ENCODE data around the gene CAPN5. TPM values are rescaled to one million over a fixed set of nuclear protein-coding genes. Genes with fewer than 3 reads are reported as not detected.

The CAPN5 gene
- total and polyA plus RNA-seq, 7 donors: 0.59 to 1.8 (median 0.88) TPM

GRCh38 chr11:77138106-77138649, 71.4 kb downstream of the CAPN5 start:
- ATAC-seq (no peak), DNase-seq (no peak)
- H3K4me3 ChIP-seq: peak overlapping the region; percentile 32
- H3K27me3 ChIP-seq (ENCODE audit: insufficient read depth in 3 of 3, low read length in 2 of 3): peaks cover 0 to 5% (median 0%) of the 10 kb centered on the region in 3 donors
- intact Hi-C loops (cut with DNase I): no loop called here
- no peak for TF ChIP-seq CTCF (IDR thresholded peaks at IDR 0.05)
- WGBS, 3 donors: 27 to 33% (median 32%) methylated on average over 31 to 55 of the region's 55 CpGs
- no peaks in the 10 kb centered on the region for H3K36me3 ChIP-seq (ENCODE audit: insufficient read depth in 1 of 2, low read depth in 1 of 2)
- H3K9me3 ChIP-seq: no peaks in the 10 kb centered on the region
- no peak overlapping the region for H3K27ac ChIP-seq
- no peaks in the 10 kb centered on the region for H3K4me1 ChIP-seq

- peak in 1 of 2 donors; percentile 35 for DNase-seq
- ATAC-seq: no peak
These were observed 72.4 kb downstream of the CAPN5 start for GRCh38 chr11:77139201-77139600.

GRCh38 chr11:77140231-77140851, 73.6 kb downstream of the CAPN5 start:
- intact Hi-C loops (cut with DNase I): no loop called here
- H3K27ac ChIP-seq: peak overlapping the region; percentile 30

More at GRCh38 chr11:77139201-77139600, 72.4 kb downstream of the CAPN5 start:
- Histone ChIP-seq H3K9me3 (no peaks in the 10 kb centered on the region), H3K27ac (no peak overlapping the region), H3K36me3 (ENCODE audit: insufficient read depth in 1 of 2, low read depth in 1 of 2) (no peaks in the 10 kb centered on the region), H3K4me3 (no peak overlapping the region), H3K4me1 (no peaks in the 10 kb centered on the region), H3K27me3 (ENCODE audit: insufficient read depth in 3 of 3, low read length in 2 of 3) (peaks cover 0 to 5% (median 0%) of the 10 kb centered on the region in 3 donors)
- intact Hi-C loops (cut with DNase I): no loop called here
- no peak for TF ChIP-seq CTCF (IDR thresholded peaks at IDR 0.05)
- WGBS, 3 donors: 91 to 96% (median 92%) methylated on average over 8 of the region's 8 CpGs

GRCh38 chr11:77141034-77141433, 74.3 kb downstream of the CAPN5 start:
- Histone ChIP-seq H3K9me3 (no peaks in the 10 kb centered on the region), H3K4me3 (no peak overlapping the region), H3K4me1 (no peaks in the 10 kb centered on the region), H3K27ac (no peak overlapping the region), H3K27me3 (ENCODE audit: insufficient read depth in 3 of 3, low read length in 2 of 3) (peaks cover 0 to 5% (median 0%) of the 10 kb centered on the region in 3 donors), H3K36me3 (ENCODE audit: insufficient read depth in 1 of 2, low read depth in 1 of 2) (no peaks in the 10 kb centered on the region)
- 86 to 89% (median 87%) methylated on average over 4 of the region's 4 CpGs for WGBS, 3 donors
- DNase-seq: no peak
- ATAC-seq: no peak
- no peak for TF ChIP-seq CTCF (IDR thresholded peaks at IDR 0.05)
- intact Hi-C loops (cut with DNase I): no loop called here

More at GRCh38 chr11:77140231-77140851, 73.6 kb downstream of the CAPN5 start:
- no peaks in the 10 kb centered on the region for H3K4me1 ChIP-seq
- no peaks in the 10 kb centered on the region for H3K36me3 ChIP-seq (ENCODE audit: insufficient read depth in 1 of 2, low read depth in 1 of 2)
- H3K9me3 ChIP-seq: no peaks in the 10 kb centered on the region
- no peak overlapping the region for H3K4me3 ChIP-seq
- peaks cover 0 to 5% (median 0%) of the 10 kb centered on the region in 3 donors for H3K27me3 ChIP-seq (ENCODE audit: insufficient read depth in 3 of 3, low read length in 2 of 3)
- DNase-seq (peak; percentile 61 to 85), ATAC-seq (peak; percentile 41 to 78 (median 55))
- no peak for TF ChIP-seq CTCF (IDR thresholded peaks at IDR 0.05)
- WGBS, 3 donors: 48 to 58% (median 52%) methylated on average over 8 of the region's 8 CpGs
